Measurements from ENCODE around the gene ROBO1. TPM values are rescaled to one million over a fixed set of nuclear protein-coding genes. Genes with fewer than 3 reads are reported as not detected.

ROBO1 gene
- total and polyA plus RNA-seq, 2 of the 13 experiments (the other 11 are each of a cell fraction or from before 2014, with no cell fraction given) = 52.2 to 71.0 TPM

DNA sequence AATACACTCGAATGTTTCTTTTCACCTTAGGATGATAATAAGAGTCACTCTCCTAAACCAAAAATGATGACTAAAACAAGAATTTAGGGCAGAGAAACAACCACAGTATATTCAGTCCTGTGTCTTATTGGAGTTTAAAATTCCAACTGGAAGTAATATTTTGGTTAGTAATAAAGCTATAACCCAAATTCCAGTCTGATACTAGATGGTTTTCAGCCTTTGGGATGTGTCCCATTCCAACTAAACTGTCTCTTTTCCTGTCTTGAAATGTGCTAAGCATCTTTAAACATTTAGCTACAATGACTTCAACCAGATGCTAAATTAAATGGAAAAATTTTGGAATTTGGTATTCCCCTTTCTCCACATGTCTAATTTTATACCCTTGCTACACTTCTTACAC, 510.0 kb downstream of the ROBO1 start:
- H4K20me1 ChIP-seq (ENCODE audit: insufficient read depth, low read length) = no peaks in the 10 kb centered on the region
- CTCF ChIA-PET (ENCODE audit: low intra/inter-chr PET ratio, low total read pairs) = no interaction called here
- ATAC-seq = no peak
- FAIRE-seq = no peak
- no peak overlapping the region for H3K9ac ChIP-seq (ENCODE audit: insufficient read depth, low read depth, low read length)
- no peaks in the 10 kb centered on the region for H3K36me3 ChIP-seq (replicated peaks in 1 of 2; ENCODE audit: control insufficient read depth in 1 of 2, insufficient read depth in 2 of 2, low read length in 2 of 2)
- TF ChIP-seq MED13 (CRISPR knock-in tag; IDR thresholded peaks at IDR 0.05) (no peak), SMYD3 (CRISPR knock-in tag; IDR thresholded peaks at IDR 0.05) (no peak), SALL2 (CRISPR knock-in tag; IDR thresholded peaks at IDR 0.05) (no peak), KLF11 (CRISPR knock-in tag; IDR thresholded peaks at IDR 0.05) (no peak)
- no peaks in the 10 kb centered on the region for H3K79me2 ChIP-seq (ENCODE audit: insufficient read depth, low read length)
- no TSS peak for BruUV-seq (replicated peaks)
- 0% methylated on average over 1 of the region's 1 CpG for WGBS (ENCODE audit: low lambda C conversion rate)
- H3K4me2 ChIP-seq (ENCODE audit: low read depth, low read length) = no peak overlapping the region
- H3K27me3 ChIP-seq (ENCODE audit: control insufficient read depth in 1 of 2, insufficient read depth in 2 of 2, low read length in 2 of 2) = no peaks in the 10 kb centered on the region
- H2AFZ ChIP-seq (ENCODE audit: low read length) = no peak overlapping the region
- POLR2A ChIA-PET = no interaction called here
- no peaks in the 10 kb centered on the region for H3K4me1 ChIP-seq (ENCODE audit: insufficient read depth, low read length)
- DNase-seq (ENCODE audit: low spot score) = no peak
- no peaks in the 10 kb centered on the region for H3K9me3 ChIP-seq (ENCODE audit: low read length)
- intact Hi-C loops (cut with micrococcal nuclease; ENCODE audit: unreplicated experiment) = loop anchor here (1.0 kb wide), 1 partner anchor 10 kb away; no protein-coding TSS in a partner anchor
- no peak overlapping the region for H3K27ac ChIP-seq (ENCODE audit: extremely low read length, insufficient read depth, low read length)
- in situ Hi-C loops (cut with HindIII; ENCODE audit: extremely low pct_ligation_motif_present, low pct_unique_long_range_greater_than_20kb) = no loop called here
- no peak overlapping the region for H3K4me3 ChIP-seq (replicated peaks in 1 of 3; ENCODE audit: insufficient read depth in 1 of 3, low read depth in 2 of 3, low read length in 3 of 3)

DNA sequence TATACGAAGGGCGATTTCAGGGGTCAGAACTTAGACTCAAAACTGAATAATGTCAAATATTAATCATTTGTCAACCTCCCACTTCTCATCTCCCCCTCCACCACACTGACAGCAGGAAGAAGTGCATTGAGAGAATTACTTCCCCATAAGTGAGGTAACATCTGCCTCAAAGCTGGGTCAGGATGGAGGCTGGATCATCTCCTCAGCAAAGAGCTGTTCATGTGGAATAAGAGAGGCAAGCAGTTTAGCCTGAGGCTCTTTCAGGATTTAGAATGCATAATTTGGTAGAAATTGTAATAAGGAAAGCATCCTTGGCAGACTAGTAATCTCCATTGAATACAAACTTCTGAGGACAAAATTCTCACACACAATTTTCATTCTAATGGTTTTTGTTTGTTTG, 512.1 kb downstream of the ROBO1 start:
- no peaks in the 10 kb centered on the region for H4K20me1 ChIP-seq (ENCODE audit: insufficient read depth, low read length)
- no peak for FAIRE-seq
- no peaks in the 10 kb centered on the region for H3K79me2 ChIP-seq (ENCODE audit: insufficient read depth, low read length)
- H3K4me1 ChIP-seq (ENCODE audit: insufficient read depth, low read length) = no peaks in the 10 kb centered on the region
- H3K9ac ChIP-seq (ENCODE audit: insufficient read depth, low read depth, low read length) = no peak overlapping the region
- no peak for ATAC-seq
- H3K36me3 ChIP-seq (replicated peaks in 1 of 2; ENCODE audit: control insufficient read depth in 1 of 2, insufficient read depth in 2 of 2, low read length in 2 of 2) = no peaks in the 10 kb centered on the region
- no peak overlapping the region for H3K4me2 ChIP-seq (ENCODE audit: low read depth, low read length)
- H3K27me3 ChIP-seq (ENCODE audit: control insufficient read depth in 1 of 2, insufficient read depth in 2 of 2, low read length in 2 of 2) = no peaks in the 10 kb centered on the region
- H2AFZ ChIP-seq (ENCODE audit: low read length) = no peak overlapping the region
- no TSS peak for BruUV-seq (replicated peaks)
- 4% methylated on average over 2 of the region's 2 CpGs for WGBS (ENCODE audit: low lambda C conversion rate)
- DNase-seq (ENCODE audit: low spot score) = no peak
- in situ Hi-C loops (cut with HindIII; ENCODE audit: extremely low pct_ligation_motif_present, low pct_unique_long_range_greater_than_20kb) = no loop called here
- no peak overlapping the region for H3K27ac ChIP-seq (ENCODE audit: extremely low read length, insufficient read depth, low read length)
- ChIA-PET CTCF (ENCODE audit: low intra/inter-chr PET ratio, low total read pairs) (no interaction called here), POLR2A (no interaction called here)
- no peak overlapping the region for H3K4me3 ChIP-seq (replicated peaks in 1 of 3; ENCODE audit: insufficient read depth in 1 of 3, low read depth in 2 of 3, low read length in 3 of 3)
- H3K9me3 ChIP-seq (ENCODE audit: low read length) = no peaks in the 10 kb centered on the region
- intact Hi-C loops (cut with micrococcal nuclease; ENCODE audit: unreplicated experiment) = no loop called here
- TF ChIP-seq ZBTB44 (CRISPR knock-in tag; IDR thresholded peaks at IDR 0.05) = no peak
- no peak for TF ChIP-seq HINFP (CRISPR knock-in tag; IDR thresholded peaks at IDR 0.05; ENCODE audit: low read depth)
- TF ChIP-seq, protein P1, sequence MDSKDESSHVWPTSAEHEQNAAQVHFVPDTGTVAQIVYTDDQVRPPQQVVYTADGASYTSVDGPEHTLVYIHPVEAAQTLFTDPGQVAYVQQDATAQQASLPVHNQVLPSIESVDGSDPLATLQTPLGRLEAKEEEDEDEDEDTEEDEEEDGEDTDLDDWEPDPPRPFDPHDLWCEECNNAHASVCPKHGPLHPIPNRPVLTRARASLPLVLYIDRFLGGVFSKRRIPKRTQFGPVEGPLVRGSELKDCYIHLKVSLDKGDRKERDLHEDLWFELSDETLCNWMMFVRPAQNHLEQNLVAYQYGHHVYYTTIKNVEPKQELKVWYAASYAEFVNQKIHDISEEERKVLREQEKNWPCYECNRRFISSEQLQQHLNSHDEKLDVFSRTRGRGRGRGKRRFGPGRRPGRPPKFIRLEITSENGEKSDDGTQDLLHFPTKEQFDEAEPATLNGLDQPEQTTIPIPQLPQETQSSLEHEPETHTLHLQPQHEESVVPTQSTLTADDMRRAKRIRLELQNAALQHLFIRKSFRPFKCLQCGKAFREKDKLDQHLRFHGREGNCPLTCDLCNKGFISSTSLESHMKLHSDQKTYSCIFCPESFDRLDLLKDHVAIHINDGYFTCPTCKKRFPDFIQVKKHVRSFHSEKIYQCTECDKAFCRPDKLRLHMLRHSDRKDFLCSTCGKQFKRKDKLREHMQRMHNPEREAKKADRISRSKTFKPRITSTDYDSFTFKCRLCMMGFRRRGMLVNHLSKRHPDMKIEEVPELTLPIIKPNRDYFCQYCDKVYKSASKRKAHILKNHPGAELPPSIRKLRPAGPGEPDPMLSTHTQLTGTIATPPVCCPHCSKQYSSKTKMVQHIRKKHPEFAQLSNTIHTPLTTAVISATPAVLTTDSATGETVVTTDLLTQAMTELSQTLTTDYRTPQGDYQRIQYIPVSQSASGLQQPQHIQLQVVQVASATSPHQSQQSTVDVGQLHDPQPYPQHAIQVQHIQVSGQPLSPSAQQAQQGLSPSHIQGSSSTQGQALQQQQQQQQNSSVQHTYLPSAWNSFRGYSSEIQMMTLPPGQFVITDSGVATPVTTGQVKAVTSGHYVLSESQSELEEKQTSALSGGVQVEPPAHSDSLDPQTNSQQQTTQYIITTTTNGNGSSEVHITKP (CRISPR knock-in tag; IDR thresholded peaks at IDR 0.05; ENCODE audit: low read depth) = no peak
- no peak for TF ChIP-seq HDAC2 (CRISPR knock-in tag; IDR thresholded peaks at IDR 0.05)
- no peak for TF ChIP-seq ATF7-NPFF (CRISPR knock-in tag; IDR thresholded peaks at IDR 0.05; ENCODE audit: low read depth)
- no peak for TF ChIP-seq NFE2L1 (CRISPR knock-in tag; IDR thresholded peaks at IDR 0.05; ENCODE audit: borderline replicate concordance)
- no peak for TF ChIP-seq NFATC3 (CRISPR knock-in tag; IDR thresholded peaks at IDR 0.05)
